Suprapubic skin (tissue), 4 donors: ENCODE measurements around the gene CST6. TPM values are rescaled to one million over a fixed set of nuclear protein-coding genes. Genes with fewer than 3 reads are reported as not detected.
"Not testable (repeated sequence)": the region's sequence is repeated elsewhere in the genome, so short reads cannot be mapped to it uniquely, and the experiment has no call there.

ENCODE experiments used
- DNase-seq, 2 donors: peaks; one replicate each; pipeline ENCODE4 v3.0.0-alpha.2; 2019; ENCODE audit warnings: low spot score in 2 of 2
- H3K27ac ChIP-seq: fragments of 200-600 bp; sonication (generic); one replicate; pipeline ENCODE4 v1.5.1; 2019
- H3K27me3 ChIP-seq: fragments of 200-600 bp; sonication (generic); one replicate; pipeline ENCODE4 v1.5.1; 2019
- H3K36me3 ChIP-seq: fragments of 200-600 bp; sonication (generic); one replicate; pipeline ENCODE4 v1.5.1; 2019
- H3K4me1 ChIP-seq: fragments of 200-600 bp; sonication (generic); one replicate; pipeline ENCODE4 v1.5.1; 2019
- H3K4me3 ChIP-seq: fragments of 200-600 bp; sonication (generic); one replicate; pipeline ENCODE4 v1.5.1; 2019; ENCODE audit warnings: mild to moderate bottlenecking
- H3K9me3 ChIP-seq: fragments of 200-600 bp; sonication (generic); one replicate; pipeline ENCODE4 v1.5.1; 2019
- EP300 ChIP-seq: sonication (generic); formaldehyde crosslinking; IDR thresholded peaks from one replicate; pipeline ENCODE4 v1.6.1; 2017; ENCODE audit warnings: antibody characterized with exemption
- POLR2A ChIP-seq, 2 donors: fragments of 450-650 bp; IDR thresholded peaks; one replicate each; pipeline ENCODE4 v1.6.1; 2017; ENCODE audit warnings: antibody characterized with exemption in 2 of 2, mild to moderate bottlenecking in 2 of 2, moderate library complexity in 2 of 2
- POLR2AphosphoS5 ChIP-seq, 3 donors: sonication (generic); formaldehyde crosslinking; IDR thresholded peaks; one replicate each; pipeline ENCODE4 v1.6.1; 2017; ENCODE audit warnings: antibody characterized with exemption in 3 of 3
- WGBS: methylation state at CpG from one replicate; pipeline ENCODE4 v1.1.5; 2018; 5-methylcytosine and 5-hydroxymethylcytosine counted together
- total RNA-seq, 4 donors: library from RNA; depleted of rRNA; stranded (reverse); fragments of >200 nt; gene quantifications; one replicate each; pipeline ENCODE4 v1.1.0, GENCODE V29; 2016
- TF ChIP-seq, protein P1 (sequence below), 2 donors: fragments of 200-600 bp in 1 of 2; fragments of 450-650 bp in 1 of 2; sonication (generic) in 1 of 2; IDR thresholded peaks; one replicate each; pipeline ENCODE4 v1.5.1; 2016 to 2019; ENCODE audit warnings: antibody characterized with exemption in 2 of 2, mild to moderate bottlenecking in 1 of 2, moderate library complexity in 1 of 2

CST6 gene
- total RNA-seq, 4 donors from 2014 or later, result 48.8 to 2,556 (median 968) TPM

DNA sequence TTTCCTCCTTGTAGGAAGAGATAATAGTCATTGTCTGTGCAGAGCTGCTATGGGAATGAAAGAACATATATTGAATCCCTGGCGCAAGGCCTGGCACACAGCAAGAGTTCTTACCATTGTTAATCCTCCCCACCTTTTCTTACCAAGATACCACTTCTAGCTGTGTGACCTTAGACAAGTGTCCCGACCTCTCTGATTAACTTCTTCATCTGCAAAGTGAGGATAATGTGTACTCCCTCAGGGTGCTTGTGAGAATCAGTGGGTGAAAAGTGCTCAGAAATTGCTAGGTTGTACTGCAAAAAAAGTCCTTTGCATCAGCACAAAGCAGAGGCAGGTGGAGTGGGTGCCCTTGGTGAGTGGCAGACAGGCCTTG lies 3.7 kb upstream of the CST6 start:
- Histone ChIP-seq H3K36me3 (peaks cover 12% of the 10 kb centered on the region), H3K27ac (no peak overlapping the region)
- TF ChIP-seq POLR2AphosphoS5 (IDR thresholded peaks at IDR 0.05) (no peak), EP300 (no peak), POLR2A (IDR thresholded peaks at IDR 0.05) (no peak)
- TF ChIP-seq, protein P1, sequence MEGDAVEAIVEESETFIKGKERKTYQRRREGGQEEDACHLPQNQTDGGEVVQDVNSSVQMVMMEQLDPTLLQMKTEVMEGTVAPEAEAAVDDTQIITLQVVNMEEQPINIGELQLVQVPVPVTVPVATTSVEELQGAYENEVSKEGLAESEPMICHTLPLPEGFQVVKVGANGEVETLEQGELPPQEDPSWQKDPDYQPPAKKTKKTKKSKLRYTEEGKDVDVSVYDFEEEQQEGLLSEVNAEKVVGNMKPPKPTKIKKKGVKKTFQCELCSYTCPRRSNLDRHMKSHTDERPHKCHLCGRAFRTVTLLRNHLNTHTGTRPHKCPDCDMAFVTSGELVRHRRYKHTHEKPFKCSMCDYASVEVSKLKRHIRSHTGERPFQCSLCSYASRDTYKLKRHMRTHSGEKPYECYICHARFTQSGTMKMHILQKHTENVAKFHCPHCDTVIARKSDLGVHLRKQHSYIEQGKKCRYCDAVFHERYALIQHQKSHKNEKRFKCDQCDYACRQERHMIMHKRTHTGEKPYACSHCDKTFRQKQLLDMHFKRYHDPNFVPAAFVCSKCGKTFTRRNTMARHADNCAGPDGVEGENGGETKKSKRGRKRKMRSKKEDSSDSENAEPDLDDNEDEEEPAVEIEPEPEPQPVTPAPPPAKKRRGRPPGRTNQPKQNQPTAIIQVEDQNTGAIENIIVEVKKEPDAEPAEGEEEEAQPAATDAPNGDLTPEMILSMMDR (IDR thresholded peaks at IDR 0.05), result no peak

DNA sequence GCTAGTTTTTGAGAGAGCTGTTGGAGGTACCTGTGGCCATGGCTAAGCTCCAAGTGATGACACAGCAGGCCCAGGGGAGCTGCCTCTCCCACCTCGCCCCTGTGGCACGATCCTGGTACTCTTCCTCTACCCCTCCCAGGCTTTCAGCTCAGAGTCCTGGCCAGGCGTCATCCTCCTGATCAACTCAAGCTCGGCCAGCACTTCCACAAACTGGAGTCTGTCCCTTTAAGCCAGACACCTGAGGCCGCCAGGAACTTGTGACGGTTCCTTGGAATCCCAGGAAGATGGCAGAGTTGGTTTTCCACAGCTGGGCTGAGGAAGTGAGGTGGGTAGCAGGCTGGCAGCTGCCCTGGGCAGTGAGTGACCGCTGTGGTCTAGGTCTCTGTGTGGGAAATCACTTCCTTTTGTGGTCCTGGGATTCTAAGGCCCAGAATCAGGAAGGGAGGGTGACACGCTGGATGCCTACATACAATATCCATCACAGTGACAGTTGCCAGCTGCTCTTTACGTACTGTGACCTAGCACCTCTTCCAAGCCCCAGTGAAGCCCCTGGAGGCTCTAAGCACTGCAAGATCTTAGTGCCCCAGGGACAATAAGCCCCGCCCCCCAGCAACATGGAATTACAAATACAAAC lies 3.2 kb upstream of the CST6 start:
- Histone ChIP-seq H3K9me3 (no peaks in the 10 kb centered on the region), H3K36me3 (peaks cover 12% of the 10 kb centered on the region), H3K27me3 (peaks cover 21% of the 10 kb centered on the region), H3K4me1 (peaks cover 34% of the 10 kb centered on the region), H3K4me3 (no peak overlapping the region), H3K27ac (peak overlapping the region; percentile 60)
- 42% methylated on average over 5 of the region's 10 CpGs for WGBS
- no peak for DNase-seq
- TF ChIP-seq POLR2AphosphoS5 (IDR thresholded peaks at IDR 0.05) (no peak), POLR2A (IDR thresholded peaks at IDR 0.05) (no peak), EP300 (no peak)
- TF ChIP-seq, protein P1 (IDR thresholded peaks at IDR 0.05), result no peak

More for the DNA sequence above, 3.7 kb upstream of the CST6 start:
- no peaks in the 10 kb centered on the region for H3K9me3 ChIP-seq
- DNase-seq, result no peak
- WGBS, result 91% methylated on average over 2 of the region's 2 CpGs
- H3K4me1 ChIP-seq, result peaks cover 38% of the 10 kb centered on the region
- H3K27me3 ChIP-seq, result peaks cover 18% of the 10 kb centered on the region
- no peak overlapping the region for H3K4me3 ChIP-seq

DNA sequence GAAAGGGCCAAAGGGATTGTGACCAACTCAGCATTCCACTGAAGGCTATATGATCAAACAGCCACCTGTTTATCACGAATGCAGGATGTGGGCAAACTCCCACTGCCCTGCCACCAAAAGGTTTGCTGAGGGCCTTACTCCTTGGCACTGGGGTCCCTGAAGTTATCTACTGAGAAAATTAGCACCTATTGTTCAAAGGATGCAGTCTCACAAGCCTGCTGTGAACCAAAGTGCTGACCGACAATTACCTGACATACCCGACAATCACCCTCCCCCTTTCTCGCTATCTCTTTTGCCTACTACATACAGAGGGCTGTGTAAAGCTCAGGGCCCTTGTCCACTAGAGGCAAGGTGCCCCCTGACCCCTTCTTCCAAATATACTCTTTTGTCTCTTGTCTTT lies 1.8 kb upstream of the CST6 start:
- not testable (repeated sequence) for H3K9me3 ChIP-seq, H3K36me3 ChIP-seq, H3K27ac ChIP-seq, H3K4me3 ChIP-seq, DNase-seq
- Histone ChIP-seq H3K27me3 (peaks cover 21% of the 10 kb centered on the region), H3K4me1 (peaks cover 33% of the 10 kb centered on the region)
- WGBS, result 74% methylated on average over 4 of the region's 4 CpGs

DNA sequence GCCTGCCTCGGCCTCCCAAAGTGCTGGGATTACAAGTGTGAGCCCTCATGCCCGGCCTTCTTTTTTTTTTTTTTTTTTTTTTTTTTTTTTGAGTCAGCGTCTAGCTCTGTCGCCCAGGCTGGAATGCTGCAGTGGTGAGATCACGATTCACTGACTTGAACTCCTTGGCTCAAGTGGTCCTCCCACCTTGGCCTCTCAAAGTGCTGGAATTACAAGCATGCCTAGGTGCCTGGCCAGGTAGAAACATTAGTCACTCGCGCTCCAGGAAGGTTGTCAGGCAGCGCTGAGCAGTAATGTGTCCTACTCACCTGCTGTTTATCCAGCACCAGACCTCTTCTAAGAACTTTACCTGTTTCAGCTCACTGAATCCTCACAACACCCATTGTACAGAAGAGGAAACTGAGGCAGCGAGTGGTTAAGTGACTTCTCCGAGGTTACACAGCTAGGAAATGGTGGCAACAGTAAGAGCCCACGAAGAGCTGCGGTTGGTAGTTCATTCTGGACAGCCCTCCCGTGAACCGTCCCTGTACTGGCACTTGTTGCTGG lies 496 bp upstream of the CST6 start:
- peak overlapping the region; percentile 27 for H3K4me3 ChIP-seq
- H3K9me3 ChIP-seq, result no peaks in the 10 kb centered on the region
- 37% methylated on average over 13 of the region's 14 CpGs for WGBS
- H3K27me3 ChIP-seq, result peaks cover 21% of the 10 kb centered on the region
- peaks cover 3% of the 10 kb centered on the region for H3K36me3 ChIP-seq
- DNase-seq, result no peak
- TF ChIP-seq, protein P1 (IDR thresholded peaks at IDR 0.05), result no peak
- TF ChIP-seq EP300, result no peak
- TF ChIP-seq POLR2AphosphoS5 (IDR thresholded peaks at IDR 0.05), result no peak
- TF ChIP-seq POLR2A (IDR thresholded peaks at IDR 0.05), result no peak
- no peak overlapping the region for H3K27ac ChIP-seq
- peaks cover 33% of the 10 kb centered on the region for H3K4me1 ChIP-seq

DNA sequence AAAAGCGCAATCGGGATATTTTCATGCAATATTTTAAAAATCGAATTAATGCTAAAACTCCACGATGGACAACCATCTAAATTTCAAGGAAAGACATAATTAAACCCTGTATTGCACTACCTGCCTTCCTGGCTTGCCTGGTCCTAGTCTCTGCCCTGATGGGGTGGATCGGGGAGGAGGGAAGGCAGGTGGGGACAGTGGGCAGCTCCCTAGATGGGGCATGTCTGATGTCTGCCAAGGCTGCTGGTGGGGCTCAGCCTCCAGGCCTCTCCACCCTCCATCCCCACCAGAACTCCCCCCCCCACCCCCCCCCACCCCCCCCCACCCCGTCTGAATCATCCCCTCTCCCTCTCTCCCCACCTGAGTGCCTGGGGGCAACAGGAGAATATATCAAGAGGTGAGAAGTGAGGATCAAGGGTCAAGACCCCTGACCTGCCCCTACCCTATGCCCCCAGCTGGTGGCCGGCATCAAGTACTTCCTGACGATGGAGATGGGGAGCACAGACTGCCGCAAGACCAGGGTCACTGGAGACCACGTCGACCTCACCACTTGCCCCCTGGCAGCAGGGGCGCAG lies 650 bp downstream of the CST6 start:
- peaks cover 32% of the 10 kb centered on the region for H3K4me1 ChIP-seq
- H3K4me3 ChIP-seq, result peak overlapping the region; percentile 27
- no peak overlapping the region for H3K27ac ChIP-seq
- H3K27me3 ChIP-seq, result peaks cover 21% of the 10 kb centered on the region
- no peaks in the 10 kb centered on the region for H3K36me3 ChIP-seq
- H3K9me3 ChIP-seq, result no peaks in the 10 kb centered on the region
- WGBS, result 89% methylated on average over 5 of the region's 12 CpGs
- DNase-seq, result no peak
- TF ChIP-seq POLR2AphosphoS5 (IDR thresholded peaks at IDR 0.05) (no peak), POLR2A (IDR thresholded peaks at IDR 0.05) (no peak), EP300 (no peak)
- TF ChIP-seq, protein P1 (IDR thresholded peaks at IDR 0.05), result no peak
